SH-SY5Y (cell line): ENCODE measurements around the gene CSTPP1.

Experiments
- GATA2 ChIP-seq: IDR thresholded peaks from 2 replicates; pipeline ENCODE4 v1.6.1; 2011; ENCODE audit warnings: mild to moderate bottlenecking, low read depth, low read length
- GATA3 ChIP-seq: IDR thresholded peaks from 2 replicates; pipeline ENCODE4 v1.6.1; 2011; ENCODE audit warnings: low read depth, mild to moderate bottlenecking, low read length, moderate library complexity

DNA sequence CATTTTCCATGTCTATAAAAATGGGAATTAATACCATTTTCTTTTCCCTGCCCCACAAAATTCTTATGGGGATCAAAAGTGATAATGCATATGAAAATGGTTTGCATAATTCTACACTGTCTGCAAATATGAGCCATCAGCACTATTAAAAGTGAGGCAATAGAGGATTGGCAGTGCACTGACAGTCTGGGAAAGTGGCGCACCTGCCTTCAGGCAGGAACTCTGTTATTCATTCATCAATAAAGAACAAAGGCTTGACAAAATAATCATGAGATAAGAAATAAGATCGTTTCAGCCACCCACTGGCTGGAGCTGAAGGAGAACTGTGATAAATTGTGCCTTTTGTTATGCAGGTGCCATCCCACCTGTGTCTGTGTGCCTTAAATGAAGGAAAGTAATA is 190.7 kb downstream of the CSTPP1 start:
- TF ChIP-seq GATA2 (no peak), GATA3 (no peak)
